Ishikawa (cell line): ENCODE data around the gene ZNF564.

Experiments
- MAX ChIP-seq: IDR thresholded peaks from 2 replicates; pipeline ENCODE4 v1.6.1; 2012
- REST ChIP-seq: IDR thresholded peaks from 2 replicates; pipeline ENCODE4 v1.6.1; 2012; ENCODE audit warnings: low read depth, mild to moderate bottlenecking
- TCF12 ChIP-seq: IDR thresholded peaks from 2 replicates; pipeline ENCODE4 v1.6.1; 2012; ENCODE audit warnings: low read depth
- TEAD4 ChIP-seq: IDR thresholded peaks from 2 replicates; pipeline ENCODE4 v1.6.1; 2012

GRCh38 chr19:12485052-12485416 is 66.2 kb downstream of the ZNF564 start:
- TF ChIP-seq TEAD4 = no peak
- no peak for TF ChIP-seq TCF12
- no peak; the same call in 1 of the 2 replicates for TF ChIP-seq MAX
- TF ChIP-seq REST = no peak
